ENCODE measurements around the gene DUOXA2.
A peak's percentile ranks its signal among the peaks of the same experiment; 100 is the strongest.

Gene DUOXA2

GRCh38 chr15:45155739-45156138 is 41.6 kb downstream of the DUOXA2 start:
- no peak overlapping the region for H3K4me3 ChIP-seq (replicated peaks; ENCODE audit: low read depth, low read length)
- no peak for DNase-seq (ENCODE audit: extremely low read depth, low read depth)
- TF ChIP-seq CTCF (IDR thresholded peaks at IDR 0.05; ENCODE audit: low read depth, low read length, missing control alignments), result no peak

- H3K4me3 ChIP-seq (replicated peaks; ENCODE audit: low read depth, low read length), result no peak overlapping the region
- TF ChIP-seq CTCF (IDR thresholded peaks at IDR 0.05; ENCODE audit: low read depth, low read length, missing control alignments), result no peak
- DNase-seq (ENCODE audit: extremely low read depth, low read depth), result no peak
Observed at GRCh38 chr15:45156744-45157455, 42.8 kb downstream of the DUOXA2 start.

- no peak for DNase-seq (ENCODE audit: extremely low read depth, low read depth)
- TF ChIP-seq CTCF (IDR thresholded peaks at IDR 0.05; ENCODE audit: low read depth, low read length, missing control alignments), result no peak
- H3K4me3 ChIP-seq (replicated peaks; ENCODE audit: low read depth, low read length), result no peak overlapping the region
Observed at GRCh38 chr15:45157974-45158373, 43.8 kb downstream of the DUOXA2 start.

GRCh38 chr15:45161666-45162065 is 47.5 kb downstream of the DUOXA2 start:
- TF ChIP-seq CTCF (IDR thresholded peaks at IDR 0.05; ENCODE audit: low read depth, low read length, missing control alignments), result no peak
- no peak for DNase-seq (ENCODE audit: extremely low read depth, low read depth)
- no peak overlapping the region for H3K4me3 ChIP-seq (replicated peaks; ENCODE audit: low read depth, low read length)

- DNase-seq (ENCODE audit: extremely low read depth, low read depth), result peak; percentile 60
- peak; percentile 92 for TF ChIP-seq CTCF (IDR thresholded peaks at IDR 0.05; ENCODE audit: low read depth, low read length, missing control alignments)
- H3K4me3 ChIP-seq (replicated peaks; ENCODE audit: low read depth, low read length), result no peak overlapping the region
Observed at GRCh38 chr15:45162771-45163507, 48.8 kb downstream of the DUOXA2 start.

GRCh38 chr15:45163508-45163856 is 49.4 kb downstream of the DUOXA2 start:
- TF ChIP-seq CTCF (IDR thresholded peaks at IDR 0.05; ENCODE audit: low read depth, low read length, missing control alignments), result no peak
- DNase-seq (ENCODE audit: extremely low read depth, low read depth), result no peak
- H3K4me3 ChIP-seq (replicated peaks; ENCODE audit: low read depth, low read length), result no peak overlapping the region

Measured in HFF-Myc (cell line).